ENCODE measurements around the gene KIAA0513. TPM values are rescaled to one million over a fixed set of nuclear protein-coding genes. Genes with fewer than 3 reads are reported as not detected.

The KIAA0513 gene
- total and polyA plus RNA-seq, 10 of the 15 experiments (the other 5 are each of a cell fraction or from before 2014, with no cell fraction given) = 0.14 to 5.8 (median 2.0) TPM

- no peak for TF ChIP-seq BMI1 (IDR thresholded peaks at IDR 0.05; ENCODE audit: borderline replicate concordance)
- TF ChIP-seq RELB (IDR thresholded peaks at IDR 0.05; ENCODE audit: low read depth) = no peak
- TF ChIP-seq BCL3 (IDR thresholded peaks at IDR 0.05; ENCODE audit: borderline replicate concordance, insufficient read depth, low read depth, low read length, poor library complexity, severe bottlenecking) = no peak
- no peak for TF ChIP-seq PML (IDR thresholded peaks at IDR 0.05; ENCODE audit: low read length)
- TF ChIP-seq USF2 (IDR thresholded peaks at IDR 0.05; ENCODE audit: borderline replicate concordance, low read depth, low read length) = no peak
- TF ChIP-seq NFXL1 (IDR thresholded peaks at IDR 0.05; ENCODE audit: borderline replicate concordance) = no peak
- no peak for TF ChIP-seq ZNF217 (IDR thresholded peaks at IDR 0.05)
- TF ChIP-seq RBBP5 (conservative IDR thresholded peaks at IDR 0.05) = no peak
- 0 out of 2 replicates have a peak, but pooled peaks have one; percentile 7 for TF ChIP-seq IRF4 (IDR thresholded peaks at IDR 0.05; ENCODE audit: low read depth, low read length)
- TF ChIP-seq LARP7 (IDR thresholded peaks at IDR 0.05) = 0 out of 2 replicates have a peak, but pooled peaks have one; percentile 11
- no peak for TF ChIP-seq FOXM1 (IDR thresholded peaks at IDR 0.05; ENCODE audit: low read depth, low read length)
- TF ChIP-seq EP300 (IDR thresholded peaks at IDR 0.05; ENCODE audit: borderline replicate concordance in 1 of 2, control insufficient read depth in 1 of 2, low read depth in 2 of 2, low read length in 2 of 2) = no peak
- TF ChIP-seq KLF5 (IDR thresholded peaks at IDR 0.05; ENCODE audit: partially characterized antibody) = no peak
- no peak for TF ChIP-seq GATAD2B (conservative IDR thresholded peaks at IDR 0.05; ENCODE audit: low read depth)
- TF ChIP-seq ETV6 (conservative IDR thresholded peaks at IDR 0.05 in 1 of 2, IDR thresholded peaks at IDR 0.05 in 1 of 2; ENCODE audit: borderline replicate concordance in 1 of 2, low read depth in 1 of 2) = no peak
- TF ChIP-seq POU2F2 (IDR thresholded peaks at IDR 0.05; ENCODE audit: borderline replicate concordance, low read depth, low read length) = no peak
- no peak for TF ChIP-seq MLLT1 (IDR thresholded peaks at IDR 0.05)
These were observed 59.0 kb downstream of the KIAA0513 start (continued) for GRCh38 chr16:85086347-85087291.

Measured in GM12878 (cell line).